GM19035 (cell line): ENCODE measurements around the gene CNOT6.

Experiments
- ATAC-seq: cut with Tn5 transposase; IDR thresholded peaks from one replicate; pipeline ENCODE4 v1.9.1; 2021; ENCODE audit not compliant: unreplicated experiment

Gene CNOT6

DNA sequence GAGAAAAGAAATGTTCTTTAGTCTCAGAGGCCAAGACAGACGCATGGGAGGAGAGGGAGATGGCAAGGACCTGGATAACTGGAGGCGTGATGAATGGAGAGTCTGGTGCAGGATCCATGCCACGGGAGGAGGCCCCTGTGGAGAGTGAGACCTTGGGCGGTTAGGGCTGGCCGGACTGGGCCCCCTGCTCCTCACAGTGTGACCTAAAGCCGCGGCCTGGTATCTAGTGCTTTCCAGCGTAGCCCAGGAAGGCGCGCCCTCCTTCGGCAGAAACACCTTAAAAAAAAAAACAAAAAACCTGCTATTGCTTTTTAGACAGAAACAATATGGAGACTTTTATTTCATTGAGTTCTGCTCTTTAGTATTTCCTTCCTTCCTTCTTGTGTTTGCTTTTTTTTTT lies 64.1 kb downstream of the CNOT6 start:
- no peak for ATAC-seq

DNA sequence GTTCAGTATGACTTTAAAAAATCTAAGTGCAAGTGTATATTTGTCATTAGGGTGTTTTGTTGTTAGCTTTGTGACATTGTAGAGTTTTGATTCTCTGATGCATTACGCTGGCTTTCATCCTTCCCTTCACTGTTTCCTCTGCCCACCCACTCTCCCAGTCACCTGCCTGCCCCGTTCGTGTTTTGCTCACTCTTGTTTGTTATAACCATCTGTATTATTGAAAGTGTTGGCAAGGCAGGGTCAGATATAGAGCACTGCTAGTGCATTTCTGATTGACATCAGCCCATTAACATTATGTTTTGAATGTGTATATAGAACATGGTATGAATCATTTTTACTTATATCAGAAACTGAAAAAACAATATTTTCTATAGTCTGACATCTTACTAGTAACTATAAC lies 69.8 kb downstream of the CNOT6 start:
- ATAC-seq, result no peak

DNA sequence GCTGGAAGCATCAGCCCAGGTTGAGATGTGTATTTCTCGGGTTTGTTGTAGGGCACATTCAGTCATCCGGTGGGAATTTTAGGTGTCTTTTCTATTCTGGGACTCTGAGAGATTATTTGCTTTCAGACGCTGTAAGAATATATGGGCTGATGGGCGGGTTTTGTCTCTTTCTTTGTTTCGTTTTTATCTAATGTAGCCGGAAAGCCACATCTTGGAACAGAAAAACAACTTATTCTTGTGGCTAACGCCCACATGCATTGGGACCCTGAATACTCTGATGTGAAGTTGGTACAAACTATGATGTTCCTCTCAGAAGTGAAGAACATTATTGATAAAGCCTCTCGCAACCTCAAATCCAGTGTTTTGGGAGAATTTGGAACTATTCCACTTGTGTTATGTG lies 74.7 kb downstream of the CNOT6 start:
- ATAC-seq, result no peak

DNA sequence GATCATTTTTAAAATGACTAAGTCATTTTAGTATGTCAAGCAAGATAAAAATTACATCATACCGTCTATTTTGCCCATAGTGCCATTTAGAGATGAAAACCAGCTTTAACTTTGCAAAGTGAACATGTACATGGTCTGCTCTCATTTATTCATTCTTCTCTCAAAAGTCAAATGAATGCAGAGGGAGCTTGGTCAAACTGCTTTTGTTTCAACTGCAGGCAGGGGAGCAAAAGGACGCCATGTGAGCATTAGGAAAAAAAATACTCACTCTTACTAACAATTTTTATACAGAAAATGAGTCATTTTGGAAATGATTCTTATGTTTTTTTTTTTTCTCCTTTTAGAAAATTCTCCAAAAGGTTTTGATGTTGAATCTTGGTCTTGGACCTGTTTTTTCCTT lies 81.4 kb downstream of the CNOT6 start:
- no peak for ATAC-seq

DNA sequence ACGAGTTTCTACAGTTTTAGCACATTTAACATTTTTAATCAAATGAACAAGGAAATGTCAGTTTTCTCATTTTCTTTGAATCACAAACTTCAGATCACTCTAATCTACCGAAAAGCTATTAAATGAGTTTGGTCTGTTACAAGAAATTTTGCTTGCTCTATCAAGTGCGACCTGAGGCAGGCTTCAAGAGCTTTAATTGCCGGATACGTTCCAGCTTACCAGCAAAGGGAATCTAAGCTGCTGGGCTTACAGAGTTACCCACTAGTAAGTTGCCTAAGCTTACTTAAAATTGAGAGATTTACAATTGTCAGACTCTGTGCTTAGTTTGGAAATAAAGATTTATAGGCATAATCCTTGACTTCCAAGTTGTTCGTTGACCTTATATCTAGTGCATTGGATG lies 86.5 kb downstream of the CNOT6 start:
- ATAC-seq, result no peak

DNA sequence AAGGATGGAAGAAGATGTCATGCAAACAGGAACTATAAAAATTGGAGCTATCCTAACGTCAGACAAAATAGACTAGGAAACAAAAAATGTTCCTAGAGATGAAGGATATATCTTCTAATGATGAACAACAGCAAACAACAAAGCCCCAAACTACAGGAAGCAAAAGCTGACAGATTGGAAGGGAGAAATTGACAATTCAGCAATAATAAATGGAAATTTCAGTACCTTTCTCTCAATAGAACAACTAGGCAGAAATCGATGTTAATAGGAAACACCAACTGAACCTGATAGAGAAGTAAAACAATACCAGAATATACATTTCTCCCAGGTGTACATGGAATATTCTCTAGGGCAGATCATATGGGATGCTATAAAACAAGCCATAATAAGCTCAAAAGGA lies 89.6 kb downstream of the CNOT6 start:
- no peak for ATAC-seq

DNA sequence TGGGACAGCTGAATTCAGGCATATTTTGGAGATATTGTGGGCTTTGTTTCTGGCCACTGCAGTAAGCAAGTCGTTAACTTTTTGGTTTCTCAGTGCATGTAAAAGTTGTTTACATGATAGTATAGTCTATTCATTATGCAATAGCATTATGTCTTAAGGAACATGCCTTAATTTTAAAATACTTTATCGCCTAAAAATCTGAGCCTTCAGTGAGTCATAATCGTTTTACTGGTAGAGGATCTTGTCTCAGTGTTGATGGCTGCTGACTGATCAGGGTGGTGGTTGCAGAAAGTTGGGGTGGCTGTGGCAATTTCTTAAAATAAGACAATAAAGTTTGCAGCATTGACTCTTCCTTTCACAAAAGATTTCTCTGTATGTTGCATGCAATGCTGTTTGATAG lies 92.0 kb downstream of the CNOT6 start:
- ATAC-seq, result no peak

DNA sequence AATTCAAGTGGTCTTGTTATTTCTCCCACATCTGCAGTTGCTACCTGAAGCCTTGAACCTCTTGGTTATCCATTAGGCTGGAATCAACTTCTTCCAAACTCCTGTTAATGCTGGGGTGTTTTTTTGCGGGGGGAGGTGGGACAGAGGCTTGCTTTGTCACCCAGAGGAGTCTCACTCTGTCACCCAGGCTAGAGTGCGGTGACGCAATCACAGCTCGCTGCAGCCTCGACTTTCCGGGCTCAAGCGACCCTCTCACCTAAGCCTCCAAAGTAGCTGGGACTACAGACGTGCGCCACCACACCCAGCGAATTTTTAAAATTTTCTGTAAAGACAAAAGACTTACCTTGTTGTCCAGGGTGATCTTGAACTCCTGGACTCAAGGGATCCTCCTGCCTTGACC lies 92.7 kb downstream of the CNOT6 start:
- no peak for ATAC-seq

DNA sequence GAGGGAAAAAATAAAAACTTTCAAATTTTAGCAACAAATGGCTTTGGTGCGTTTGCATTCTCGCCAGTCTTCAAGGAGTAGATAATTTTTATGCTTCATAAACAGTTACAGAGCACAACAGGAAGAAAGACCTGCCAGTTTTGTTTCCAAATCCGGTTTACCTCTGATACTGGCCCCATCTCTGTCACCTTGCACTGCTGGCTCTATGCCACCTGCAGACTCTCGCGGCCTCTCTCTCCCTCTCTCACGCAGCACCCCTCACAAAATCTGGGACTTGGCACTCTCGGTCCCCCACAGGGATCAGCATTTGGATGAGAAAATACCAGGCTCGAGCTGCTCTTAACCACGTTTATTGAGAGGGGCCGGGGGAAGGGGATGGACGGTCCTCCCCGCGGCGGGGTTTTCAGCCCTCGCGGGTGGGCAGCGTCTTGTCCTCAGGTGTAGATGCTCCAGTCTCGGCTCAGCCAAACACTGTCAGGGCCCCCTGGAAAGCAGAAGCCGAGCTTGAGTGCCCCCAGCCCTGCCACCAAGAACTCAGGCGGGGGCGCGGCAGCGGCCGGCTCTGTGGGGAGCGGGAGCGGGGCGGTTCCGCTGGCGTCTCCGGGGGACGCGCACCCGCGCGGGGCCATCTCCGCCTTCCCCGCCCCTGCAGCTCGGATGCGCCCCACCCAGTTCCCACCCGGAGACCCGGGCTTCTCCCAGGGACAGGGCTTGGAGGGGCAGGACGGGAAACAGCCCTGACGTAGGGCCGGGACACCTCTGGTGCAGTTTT lies 95.8 kb downstream of the CNOT6 start:
- no peak for ATAC-seq

DNA sequence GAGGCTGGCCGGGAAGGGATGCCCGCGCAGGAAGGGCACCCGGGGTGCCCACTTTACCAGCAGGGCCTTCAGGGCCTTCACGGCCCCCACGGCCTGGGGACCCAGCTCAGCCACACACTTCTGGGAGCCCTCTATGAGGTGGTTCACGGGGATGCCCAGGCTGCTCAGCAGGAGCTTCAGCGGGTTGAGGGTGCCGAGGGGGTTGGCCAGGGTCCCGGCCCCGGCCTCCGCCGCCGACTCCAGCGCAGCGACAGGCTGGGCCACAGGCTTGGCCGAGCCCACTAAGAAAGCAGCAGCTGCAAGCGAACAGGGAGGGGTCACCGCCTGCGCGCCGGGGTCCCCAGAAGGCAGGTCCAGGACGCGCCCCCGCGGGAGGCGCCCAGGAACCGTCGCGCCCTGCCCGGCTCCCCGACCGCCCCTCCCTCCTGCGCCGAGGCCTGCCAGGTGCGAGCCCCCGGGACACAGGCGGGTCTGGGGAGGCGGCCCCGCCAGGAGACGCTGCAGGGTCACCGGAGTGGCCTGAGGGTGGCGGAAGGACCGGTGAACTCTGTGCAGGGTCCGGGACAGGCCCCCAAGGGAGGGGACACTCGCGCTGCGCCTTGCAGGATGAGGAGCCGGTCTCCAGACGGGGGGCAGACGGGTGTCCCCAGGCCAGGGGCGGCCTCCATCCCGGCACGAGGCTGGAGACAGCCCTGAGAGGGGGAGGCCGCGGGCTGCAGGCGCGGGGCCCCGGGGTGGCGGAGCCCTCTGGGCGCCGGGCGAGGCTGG lies 96.5 kb downstream of the CNOT6 start:
- no peak for ATAC-seq

DNA sequence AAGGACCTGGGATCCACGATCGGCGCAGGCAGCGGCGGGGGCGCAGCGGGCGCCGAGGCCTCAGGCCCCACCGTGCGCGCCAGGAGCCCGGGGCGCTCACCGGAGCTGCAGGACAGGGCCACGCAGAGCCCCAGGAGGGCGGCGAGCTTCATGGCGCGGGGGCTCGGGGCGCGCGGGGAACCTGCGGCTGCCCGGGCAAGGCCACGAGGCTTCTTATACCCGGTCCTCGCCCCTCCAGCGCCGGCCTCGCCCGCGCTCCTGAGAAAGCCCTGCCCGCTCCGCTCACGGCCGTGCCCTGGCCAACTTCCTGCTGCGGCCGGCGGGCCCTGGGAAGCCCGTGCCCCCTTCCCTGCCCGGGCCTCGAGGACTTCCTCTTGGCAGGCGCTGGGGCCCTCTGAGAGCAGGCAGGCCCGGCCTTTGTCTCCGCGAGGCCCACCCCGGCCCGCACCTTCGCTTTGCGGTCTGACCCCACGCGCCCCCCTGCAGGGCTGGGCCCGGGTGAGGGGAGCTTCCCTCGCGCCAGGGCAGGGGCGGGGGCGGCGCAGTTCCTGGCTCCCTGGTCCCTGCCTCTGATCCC lies 97.2 kb downstream of the CNOT6 start, which contains the start of gene SCGB3A1:
SCGB3A1 (minus strand) TSS at position 189 of the 577 bp plus-strand sequence; CDS start at position 152, 37 bp downstream.
- ATAC-seq, result no peak

DNA sequence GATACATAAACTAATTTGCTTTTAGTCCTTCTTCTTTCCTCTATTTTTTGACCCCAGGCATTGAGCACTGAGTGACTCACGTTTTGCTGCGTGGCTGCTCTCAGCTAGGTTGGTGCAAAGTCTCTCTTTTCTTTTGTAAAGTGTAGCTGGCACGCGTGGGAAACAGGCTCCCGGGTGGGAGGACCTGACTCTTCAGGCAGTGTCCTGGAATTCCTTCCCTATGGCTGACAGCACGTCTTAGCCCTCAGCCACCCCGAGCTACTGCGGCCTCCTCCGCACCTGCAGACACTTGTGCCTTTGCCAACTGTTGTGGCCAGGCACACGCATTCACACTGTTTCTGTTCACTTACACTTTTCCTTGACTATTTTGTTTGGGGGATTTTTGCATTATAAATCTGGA lies 98.0 kb downstream of the CNOT6 start:
- ATAC-seq, result no peak

DNA sequence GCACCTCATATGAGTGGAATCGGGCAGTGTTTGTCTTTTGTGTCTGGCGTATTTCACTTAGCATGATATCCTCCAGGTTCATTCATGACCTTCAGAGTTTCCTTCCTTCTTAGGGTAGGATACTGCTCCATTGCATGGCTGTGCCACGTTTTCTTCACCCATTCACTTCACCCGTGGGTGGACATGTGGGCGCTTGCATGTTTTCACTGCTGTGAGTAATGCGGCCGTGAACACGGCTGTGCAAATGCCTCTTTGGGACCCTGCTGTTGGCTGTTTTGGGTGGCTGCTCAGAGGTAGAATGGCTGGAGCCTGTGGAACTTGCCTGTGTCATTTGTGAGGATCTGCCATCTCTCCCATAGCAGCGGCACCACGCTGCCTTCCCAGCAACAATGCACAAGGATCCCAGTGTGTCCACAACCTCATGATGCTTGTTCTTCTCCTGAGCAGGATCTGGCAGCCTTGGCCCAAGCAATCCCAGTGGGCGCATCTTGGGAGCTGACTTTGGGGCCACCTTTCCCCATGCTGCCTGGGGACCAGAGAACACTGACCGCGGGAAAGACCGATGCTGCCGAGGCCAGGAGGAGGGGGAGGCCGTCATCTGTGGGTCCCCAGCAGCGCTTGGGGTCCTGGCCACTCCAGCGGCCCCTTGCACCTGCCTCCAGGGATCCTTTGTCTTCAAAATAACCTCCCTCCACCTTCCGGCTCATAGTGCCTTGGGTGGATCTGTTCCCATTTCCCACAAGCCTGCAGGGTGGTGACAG lies 99.4 kb downstream of the CNOT6 start:
- no peak for ATAC-seq

DNA sequence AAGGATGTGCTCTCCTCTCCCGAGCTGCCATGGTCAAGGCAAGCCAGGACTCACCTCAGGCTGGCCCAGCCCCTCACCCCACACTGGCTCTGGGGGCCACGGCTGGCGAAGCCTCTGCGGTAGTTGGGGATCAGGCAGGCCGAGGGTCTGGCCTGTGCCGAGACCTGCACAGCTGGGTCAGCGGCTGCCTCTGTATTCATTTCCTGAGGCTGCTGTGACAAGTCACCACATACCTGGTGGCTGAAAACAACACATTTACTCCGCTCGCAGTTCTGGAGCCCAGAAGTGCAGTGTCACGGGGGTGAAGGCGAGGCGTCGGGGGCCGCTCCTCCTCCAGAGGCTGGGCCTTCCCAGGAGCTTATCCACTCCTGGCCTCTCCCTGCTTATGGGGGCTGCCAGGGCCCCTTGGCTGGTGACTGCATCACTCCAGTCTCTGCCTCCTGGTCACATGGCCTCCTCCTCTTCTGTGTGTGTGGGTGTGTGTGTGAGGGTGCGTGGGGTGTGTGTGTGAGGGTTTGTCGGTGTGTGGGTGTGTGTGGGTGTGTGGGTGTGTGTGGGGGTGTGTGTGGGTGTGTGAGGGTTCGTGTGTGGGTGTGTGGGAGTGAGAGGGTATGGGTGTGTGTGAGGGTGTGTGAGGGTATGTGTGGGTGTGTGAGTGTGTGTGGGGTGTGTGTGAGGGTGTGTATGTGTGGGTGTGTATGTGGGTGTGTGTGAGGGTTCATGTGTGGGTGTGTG lies 100.3 kb downstream of the CNOT6 start:
- no peak for ATAC-seq

DNA sequence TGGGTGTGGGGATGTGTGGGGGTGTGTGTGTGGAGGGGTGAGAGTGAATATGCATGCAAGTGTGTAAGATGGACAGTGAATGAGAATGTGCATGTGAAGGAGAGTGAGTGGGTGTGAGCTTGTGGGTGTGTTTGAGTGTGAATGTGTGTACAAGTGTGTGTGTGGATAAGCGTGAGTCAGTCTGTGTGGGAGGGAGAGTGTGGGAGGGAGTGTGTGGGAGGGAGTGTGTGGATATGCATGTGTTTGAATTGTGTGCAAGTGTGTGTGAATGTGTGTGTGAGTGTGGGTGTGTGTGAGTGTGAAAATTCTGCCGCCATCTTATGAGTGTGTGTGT lies 100.8 kb downstream of the CNOT6 start:
- no peak for ATAC-seq

DNA sequence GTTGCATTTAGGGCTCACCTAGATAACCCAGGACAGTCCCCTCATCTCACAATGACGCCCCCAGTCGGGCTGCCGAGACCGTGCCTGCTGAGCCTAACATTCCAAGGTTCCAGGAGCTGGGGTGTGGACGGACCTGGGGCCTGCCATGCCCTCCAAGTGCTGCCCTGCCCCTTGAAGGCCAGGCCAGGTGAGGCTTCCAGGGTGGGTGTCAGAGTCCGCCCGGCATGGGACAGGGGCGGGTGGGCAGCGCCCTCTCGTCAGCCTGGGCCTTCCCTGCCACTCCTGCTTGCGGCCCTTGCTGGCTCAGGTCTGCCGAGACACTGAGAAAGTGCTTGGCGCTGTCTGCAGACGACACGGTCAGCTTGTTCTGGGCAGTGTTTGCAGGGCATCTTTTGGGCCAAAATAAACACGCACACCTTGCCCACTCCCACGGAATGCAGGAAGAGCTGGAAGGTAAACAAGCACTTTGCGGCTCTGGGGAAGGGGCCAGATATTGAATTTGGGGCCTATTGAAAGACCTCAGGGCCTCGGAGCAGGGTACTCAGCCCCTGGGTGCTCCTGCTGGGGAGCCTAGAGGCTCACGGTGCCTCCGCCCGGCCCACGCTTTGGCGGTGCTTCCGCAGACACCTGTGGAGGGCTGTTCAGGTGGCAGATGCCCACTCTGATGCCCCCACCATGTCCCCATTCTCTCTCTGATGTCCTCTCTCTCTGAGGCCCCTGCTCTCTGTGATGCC lies 101.4 kb downstream of the CNOT6 start:
- no peak for ATAC-seq

DNA sequence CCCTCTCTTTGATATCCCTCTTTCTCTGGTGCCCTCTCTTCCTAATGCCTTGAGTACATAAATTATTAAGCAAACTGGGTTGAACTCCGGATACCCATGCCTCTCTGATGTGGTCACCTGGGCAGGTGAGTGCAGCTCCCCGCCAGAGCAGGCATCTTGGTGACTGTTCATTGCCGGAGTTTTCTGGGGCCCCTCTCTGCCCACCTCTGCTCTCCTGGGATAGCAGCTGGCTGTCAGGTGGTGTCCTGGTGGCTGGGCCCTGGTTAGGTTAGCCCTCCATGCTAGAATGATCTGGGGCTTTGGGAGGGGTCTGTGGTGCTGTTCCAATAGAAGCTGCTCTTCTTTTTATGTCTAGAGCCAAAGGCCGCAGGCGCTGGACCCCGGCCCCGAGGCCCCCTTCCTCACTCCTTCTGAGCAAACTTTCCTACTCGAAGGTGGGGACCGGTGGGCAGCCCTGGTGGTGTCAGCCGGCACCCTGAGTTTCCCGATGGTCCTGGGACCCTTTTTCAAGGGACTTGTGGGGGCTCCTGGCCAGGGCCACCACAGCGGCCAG lies 102.0 kb downstream of the CNOT6 start:
- no peak for ATAC-seq

DNA sequence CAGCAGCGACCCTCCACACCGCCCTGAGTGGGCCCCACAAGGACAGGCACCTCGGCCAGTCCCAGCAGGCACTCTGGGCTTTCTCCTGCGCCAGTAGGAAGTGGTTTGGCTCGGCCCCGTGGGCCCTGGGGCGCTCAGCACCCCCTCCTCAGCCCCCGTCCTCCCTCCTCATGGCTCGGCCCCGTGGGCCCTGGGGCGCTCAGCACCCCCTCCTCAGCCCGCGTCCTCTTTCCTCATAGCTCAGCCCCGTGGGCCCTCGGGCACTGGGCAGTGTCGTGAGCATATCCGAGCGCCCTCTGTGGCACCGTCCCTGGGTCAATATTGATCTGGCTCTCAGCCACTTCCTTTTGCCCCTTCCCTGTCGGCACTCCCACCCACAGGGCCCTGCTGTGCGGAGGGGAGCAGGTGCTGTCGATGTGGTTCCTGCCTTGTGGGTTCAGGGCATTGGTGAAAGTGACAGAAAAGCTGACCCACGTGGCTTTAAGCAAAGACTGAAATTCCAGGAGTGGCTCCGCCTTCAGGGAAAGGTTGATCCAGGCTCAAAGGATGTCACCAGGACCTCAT lies 102.6 kb downstream of the CNOT6 start:
- ATAC-seq, result no peak

DNA sequence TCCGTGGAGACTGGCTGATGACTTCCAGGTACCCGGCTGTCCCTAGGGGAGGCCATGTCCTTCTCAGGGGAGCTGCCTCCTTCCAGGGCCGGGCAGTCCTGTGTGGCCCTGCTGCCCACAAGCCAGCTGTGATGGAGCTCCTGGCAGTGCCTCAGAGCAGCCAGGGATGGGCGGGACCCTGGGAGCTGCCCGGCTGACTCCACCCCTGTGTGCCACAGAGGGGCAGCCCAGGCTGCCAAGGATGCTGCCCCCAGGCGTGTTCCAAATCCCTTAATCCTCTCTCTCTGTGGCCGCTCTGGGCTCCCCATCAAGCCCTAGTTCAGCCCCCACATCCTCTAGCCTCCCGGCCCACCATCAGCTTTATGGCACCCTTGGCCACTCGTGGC lies 104.1 kb downstream of the CNOT6 start:
- no peak for ATAC-seq
